Uterus (tissue), 2 donors: Measurements from ENCODE around the gene BNIP1.

Experiments
- CTCF ChIP-seq, 4 experiments: fragments of 200-600 bp in 2 of 4; fragments of 450-650 bp in 2 of 4; sonication (generic) in 2 of 4; IDR thresholded peaks; one replicate each; pipeline ENCODE4 v1.5.1; 2016 to 2019; ENCODE audit warnings: antibody characterized with exemption in 4 of 4, mild to moderate bottlenecking in 2 of 4, moderate library complexity in 1 of 4
- POLR2A ChIP-seq, 2 donors: fragments of 450-650 bp; IDR thresholded peaks; one replicate each; pipeline ENCODE4 v1.6.1; 2016; ENCODE audit warnings: antibody characterized with exemption in 2 of 2, mild to moderate bottlenecking in 1 of 2, moderate library complexity in 1 of 2

GRCh38 chr5:173153842-173154241 lies 9.5 kb downstream of the BNIP1 start:
- no peak for TF ChIP-seq CTCF (IDR thresholded peaks at IDR 0.05)
- TF ChIP-seq POLR2A (IDR thresholded peaks at IDR 0.05) = no peak
